Suppressor macrophage treated with lipopolysaccharide for 4 hours (primary cell): ENCODE data around the gene WBP11.
A peak's percentile ranks its signal among the peaks of the same experiment; 100 is the strongest.

Experiments used
- DNase-seq: peaks from one replicate; pipeline ENCODE4 v3.0.0-alpha.2; 2020

WBP11 gene

DNA sequence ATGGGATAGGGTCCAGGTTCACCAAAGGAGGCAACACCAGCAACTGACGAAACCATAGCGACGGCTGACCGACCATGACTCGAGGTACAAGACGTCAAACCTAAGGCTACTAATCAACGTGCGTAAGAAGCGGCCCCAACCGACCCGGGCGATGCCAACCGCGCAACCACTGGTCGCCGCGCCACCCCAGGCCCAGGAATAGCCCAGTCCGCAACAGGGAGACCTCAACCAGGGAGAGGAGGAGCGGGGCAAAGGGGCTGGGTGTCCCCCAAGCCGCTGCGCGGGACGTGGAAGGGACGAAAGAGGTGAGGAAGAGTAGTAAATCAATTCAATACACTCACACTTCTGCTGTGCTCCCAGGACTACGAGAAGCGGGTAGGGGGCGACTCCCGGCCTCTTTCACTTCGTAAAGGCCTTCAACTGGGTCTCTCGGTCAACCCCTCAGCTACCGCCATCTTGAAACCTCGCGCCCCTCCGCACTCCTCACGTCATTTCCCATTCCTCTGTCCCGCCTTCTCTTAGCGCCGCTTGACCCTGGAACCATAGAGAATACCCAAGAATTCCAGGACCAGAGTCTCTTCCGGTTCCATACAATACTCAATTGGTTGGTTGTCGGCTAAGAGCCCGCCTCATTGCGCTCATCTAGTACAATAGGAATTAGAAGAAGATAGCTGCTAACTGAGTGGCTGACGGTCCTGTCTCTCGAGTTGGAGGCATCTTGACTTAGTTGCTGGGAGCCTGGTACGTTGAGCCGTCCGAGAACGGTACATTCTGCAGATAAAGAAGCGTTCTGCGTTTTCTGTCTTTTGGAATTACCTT lies at the start of gene WBP11, which contains the start of gene C12orf60:
WBP11 (minus strand) TSS at position 468 of the 819 bp plus-strand sequence. CDS start 2,095 bp downstream, outside the sequence.
C12orf60 (plus strand) TSS at position 660 of the 819 bp plus-strand sequence. CDS start 19,266 bp downstream, outside the sequence.
- peak; percentile 98 for DNase-seq

DNA sequence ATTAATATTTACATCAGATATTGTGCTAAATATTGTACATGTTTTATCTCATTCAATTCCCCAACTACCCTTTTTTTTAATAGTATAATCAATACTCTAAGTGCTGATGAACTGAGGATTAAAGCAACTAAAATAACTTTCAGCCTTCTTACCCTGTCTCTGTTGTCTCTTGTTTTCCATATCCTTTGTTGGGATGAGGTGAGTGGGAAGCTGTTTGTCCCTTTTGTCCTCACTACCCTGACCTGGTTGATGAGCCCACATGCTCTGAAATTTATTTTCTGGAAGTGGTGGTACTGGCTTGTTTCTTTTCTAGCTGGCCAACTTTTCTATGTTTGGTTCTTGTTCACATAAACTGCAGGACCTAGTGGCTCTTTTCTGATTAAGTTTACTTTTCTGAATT lies 49.6 kb upstream of the WBP11 start:
- DNase-seq: no peak

DNA sequence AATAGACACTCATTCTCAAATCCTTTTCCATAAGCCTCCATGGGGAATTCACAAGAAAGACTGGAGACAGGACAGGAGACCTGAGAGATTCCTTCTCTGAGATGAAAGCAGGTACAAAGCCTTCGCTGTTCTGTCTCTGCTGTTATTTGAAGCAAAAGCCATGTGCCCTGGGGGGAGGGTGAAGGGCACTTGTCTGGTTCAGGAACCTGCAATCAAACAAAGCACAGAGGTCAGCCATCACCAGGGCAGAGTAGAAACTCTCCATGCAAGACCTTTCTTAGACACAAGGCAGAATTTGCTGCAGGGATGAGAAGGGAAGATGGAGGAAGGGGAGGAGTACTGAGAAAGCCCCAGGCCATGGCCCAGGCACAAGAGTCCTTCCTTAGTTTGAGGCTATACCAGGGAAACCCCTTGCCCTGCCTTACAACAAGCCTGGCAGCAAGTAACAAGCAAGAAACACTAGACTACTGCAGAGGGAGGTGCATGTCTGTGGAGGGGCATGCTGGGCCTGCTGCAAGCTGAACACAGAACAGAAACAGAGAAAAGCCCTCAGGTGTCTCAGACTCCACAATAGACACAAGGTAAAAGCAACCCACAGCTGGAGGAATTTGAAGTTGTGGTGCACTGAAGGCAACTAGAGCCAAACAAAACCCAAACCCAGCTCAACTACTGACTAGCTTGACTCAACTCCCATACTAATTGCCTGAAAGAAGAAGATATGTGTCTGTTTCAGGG lies 47.8 kb upstream of the WBP11 start:
- DNase-seq: no peak

DNA sequence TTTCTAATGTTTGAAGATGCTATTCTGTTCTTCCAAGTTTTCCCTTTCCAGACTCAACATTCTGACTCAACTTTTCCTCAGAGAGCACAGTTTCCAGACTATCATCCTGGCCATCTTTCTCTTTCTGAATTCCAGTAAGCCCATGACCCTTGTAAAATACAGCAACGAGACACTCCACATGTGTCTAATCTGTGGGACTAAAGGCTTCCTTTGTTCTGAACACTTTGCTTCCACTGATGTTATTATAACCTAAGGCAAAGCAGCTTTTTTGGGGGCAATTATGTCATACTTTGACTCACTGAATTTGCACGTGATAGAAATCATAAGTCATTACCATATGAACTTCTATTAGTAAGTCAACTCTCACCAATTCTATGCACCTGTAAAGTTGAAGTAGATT lies 46.4 kb upstream of the WBP11 start:
- DNase-seq: no peak

DNA sequence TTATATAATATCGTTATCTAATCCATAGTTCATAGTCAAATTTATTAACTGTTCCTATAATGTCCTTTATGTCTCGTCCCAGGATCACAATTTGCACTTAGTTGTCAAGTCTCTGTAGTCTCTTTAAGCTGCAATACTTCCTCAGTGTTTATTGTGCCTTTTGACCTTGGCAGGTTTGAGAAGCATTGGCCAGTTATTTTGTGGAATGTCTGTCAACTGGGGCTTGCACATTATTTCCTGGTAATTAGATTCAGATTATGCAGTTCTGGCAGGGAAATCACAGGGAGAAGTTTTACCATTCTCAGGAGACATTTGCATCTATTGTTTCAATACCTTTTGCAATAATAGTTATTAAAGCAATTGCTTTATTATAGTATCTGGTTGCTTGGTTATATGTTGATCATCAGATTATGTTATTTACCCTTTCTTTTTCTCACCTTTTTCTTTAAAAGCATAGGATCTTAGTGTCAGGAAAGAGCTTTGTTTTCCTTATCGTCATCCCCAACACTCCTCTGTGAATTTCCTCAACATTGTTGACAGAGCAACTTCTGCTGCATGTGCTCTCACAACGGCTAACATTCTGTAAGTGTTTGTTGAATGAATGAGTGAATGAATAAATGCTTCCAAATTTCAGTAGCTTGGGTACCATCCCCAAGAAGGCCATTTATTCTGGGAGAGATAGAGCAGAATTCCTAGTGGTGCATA lies 43.8 kb upstream of the WBP11 start:
- no peak for DNase-seq

DNA sequence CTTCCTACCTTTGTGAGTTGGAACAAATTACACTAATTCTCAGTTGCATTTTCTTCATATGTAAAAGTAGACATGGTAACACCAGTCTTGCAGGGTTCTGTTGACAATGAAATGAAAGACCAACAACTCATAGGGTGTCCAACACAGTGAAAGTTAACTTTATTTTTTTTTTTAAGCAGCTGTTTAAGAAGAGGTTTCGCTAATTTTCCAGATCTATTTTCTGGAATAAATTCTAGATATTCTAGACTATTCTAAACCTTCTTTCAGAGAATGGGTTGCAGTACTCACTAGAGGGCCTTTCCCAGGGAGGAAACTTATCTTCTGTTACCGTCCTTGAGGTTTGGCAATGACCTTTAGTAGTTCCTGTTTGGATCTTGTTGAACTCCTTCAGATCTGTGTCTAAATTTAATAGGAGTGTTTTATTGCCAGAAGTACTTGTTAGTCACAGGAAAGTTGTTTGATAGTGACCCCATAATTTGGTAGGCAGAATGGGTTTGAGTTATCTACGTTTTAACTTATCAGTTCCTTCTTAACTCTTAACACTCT lies 42.8 kb upstream of the WBP11 start:
- peak; percentile 62 for DNase-seq

DNA sequence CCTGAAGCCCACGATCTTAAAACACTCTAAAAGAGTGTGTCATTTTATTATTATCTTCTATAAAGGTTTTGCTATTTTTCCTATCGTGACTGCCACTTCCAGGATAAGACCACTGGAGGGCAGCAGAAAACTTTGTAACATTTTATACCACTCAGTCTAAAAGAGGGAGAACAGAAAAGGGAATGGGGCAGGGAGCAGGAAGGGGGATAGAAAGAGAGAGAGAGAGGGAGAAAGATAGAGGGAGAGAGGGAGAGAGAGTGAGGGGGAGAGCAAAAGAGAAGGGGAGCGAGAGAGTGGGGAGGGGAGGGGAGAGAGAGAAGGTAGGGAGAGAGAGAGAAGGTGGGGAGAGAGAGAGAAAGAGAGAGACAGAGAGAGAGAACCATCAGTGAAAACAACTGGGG lies 42.1 kb upstream of the WBP11 start:
- peak; percentile 69 for DNase-seq

DNA sequence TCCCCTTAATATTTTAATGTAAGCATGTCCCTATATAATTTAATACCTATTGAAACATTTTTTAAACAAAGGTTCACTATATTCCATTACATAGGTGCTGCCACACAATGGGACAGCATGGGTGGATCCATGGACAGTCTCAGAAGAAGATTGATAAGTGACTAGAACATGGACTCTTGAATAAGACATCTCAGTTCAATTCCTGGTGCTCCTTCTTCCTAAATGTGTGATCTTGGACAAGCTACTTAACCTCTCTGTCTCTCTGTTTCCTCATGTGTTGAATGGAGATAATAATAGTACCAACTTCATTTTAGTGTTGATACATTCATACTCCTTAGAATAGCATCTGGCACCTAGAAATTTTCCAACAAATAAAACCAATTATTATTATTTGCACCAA lies 41.1 kb upstream of the WBP11 start:
- DNase-seq: no peak

DNA sequence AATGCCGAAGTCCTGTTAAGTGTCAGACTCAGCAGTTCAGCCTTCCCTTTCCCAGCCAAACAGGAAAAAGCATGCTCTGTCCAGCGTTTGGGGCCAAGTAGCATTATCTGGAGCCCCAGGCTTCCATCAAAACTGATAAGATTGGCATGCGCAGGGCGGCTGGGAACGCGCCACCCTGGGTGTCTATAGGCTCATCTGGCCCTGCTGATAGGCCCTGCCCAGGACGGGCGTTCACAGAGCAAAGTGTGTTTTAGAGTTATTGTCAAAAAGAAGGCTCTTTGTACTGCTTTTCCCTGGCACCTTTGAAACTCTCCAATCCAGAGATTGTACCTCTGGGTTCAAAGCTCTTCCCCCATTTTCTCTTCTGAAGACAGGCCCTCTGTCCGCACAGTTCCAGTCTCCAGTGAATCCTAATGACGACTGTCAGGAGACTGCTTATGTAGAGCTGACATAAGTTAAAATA lies 40.2 kb upstream of the WBP11 start, which contains the start of gene ART4:
ART4 (minus strand) TSS at position 102 of the 463 bp plus-strand sequence. CDS start 413 bp downstream, outside the sequence.
- no peak for DNase-seq

DNA sequence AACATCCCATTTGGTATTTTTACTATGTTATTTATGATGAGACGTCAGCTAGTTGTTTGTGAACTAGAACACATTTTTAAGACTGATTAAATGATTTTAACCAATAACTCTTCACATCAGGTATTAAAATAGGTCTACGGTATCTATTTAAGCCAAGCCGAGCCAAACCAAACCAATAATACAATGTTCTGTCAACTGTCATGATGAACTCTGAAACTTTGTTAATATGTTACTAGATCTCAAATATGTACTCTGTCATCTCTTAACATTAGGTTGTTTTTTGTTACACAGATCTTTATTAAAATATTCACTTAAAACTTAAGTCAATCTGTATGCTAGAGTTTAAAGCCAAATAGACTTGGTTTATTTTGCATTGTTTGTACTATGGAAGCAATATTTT lies 39.0 kb upstream of the WBP11 start:
- no peak for DNase-seq

DNA sequence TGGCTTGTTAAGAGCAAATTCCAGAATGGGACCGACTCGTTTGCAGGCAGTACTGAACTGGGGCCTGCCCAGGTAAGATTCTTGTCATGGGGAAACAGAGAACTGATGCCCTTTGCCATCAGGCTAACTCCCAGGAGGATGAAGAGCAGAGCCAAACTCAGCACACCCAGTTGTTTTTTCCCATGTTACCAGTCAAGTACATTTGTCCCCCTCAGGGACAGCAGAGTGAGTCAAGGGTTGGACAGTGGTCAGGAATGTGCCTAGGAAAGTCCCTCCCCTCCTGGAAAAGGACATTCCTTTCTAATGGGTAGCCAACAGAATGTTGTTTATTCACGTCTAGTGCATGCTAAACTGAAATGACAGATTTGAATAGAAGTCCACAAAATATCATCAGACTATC lies 38.5 kb upstream of the WBP11 start:
- DNase-seq: no peak

DNA sequence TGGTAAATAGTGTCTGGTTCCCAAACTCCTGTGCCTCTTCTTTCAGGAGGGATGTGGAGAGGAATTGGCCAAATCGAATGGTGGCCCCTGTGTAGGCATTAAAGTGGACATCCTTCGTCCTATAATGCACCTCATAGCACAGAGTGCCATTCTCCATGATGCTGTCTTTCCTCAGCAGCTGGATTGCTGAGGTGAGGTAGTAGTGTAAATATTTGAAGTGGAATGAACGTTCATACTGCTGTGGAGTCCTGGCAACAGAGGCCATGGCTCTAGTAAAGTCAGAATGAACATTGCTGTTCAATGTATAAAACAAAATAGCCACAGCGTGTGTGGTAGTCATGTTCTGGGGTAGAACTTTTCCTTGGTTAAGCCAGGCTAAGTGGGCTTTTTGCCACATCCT lies 37.3 kb upstream of the WBP11 start:
- DNase-seq: no peak

DNA sequence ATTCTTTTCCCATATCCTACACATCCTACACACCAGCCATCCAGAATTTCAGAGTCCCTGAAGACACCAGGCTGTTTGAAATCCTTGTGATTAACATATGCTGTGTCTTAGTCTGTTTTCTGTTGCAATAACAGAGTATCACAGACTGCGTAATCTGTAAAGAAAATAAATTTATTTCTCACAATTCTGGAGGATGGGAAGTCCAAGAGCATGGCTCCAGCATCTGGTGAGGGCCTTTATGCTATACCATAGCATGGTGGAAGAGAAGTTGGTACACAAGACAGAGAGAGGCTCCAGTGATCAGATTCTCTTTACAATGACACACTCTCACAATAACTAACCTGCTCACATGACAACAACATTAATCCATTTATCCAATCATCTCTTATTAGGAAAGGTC lies 36.0 kb upstream of the WBP11 start:
- no peak for DNase-seq

DNA sequence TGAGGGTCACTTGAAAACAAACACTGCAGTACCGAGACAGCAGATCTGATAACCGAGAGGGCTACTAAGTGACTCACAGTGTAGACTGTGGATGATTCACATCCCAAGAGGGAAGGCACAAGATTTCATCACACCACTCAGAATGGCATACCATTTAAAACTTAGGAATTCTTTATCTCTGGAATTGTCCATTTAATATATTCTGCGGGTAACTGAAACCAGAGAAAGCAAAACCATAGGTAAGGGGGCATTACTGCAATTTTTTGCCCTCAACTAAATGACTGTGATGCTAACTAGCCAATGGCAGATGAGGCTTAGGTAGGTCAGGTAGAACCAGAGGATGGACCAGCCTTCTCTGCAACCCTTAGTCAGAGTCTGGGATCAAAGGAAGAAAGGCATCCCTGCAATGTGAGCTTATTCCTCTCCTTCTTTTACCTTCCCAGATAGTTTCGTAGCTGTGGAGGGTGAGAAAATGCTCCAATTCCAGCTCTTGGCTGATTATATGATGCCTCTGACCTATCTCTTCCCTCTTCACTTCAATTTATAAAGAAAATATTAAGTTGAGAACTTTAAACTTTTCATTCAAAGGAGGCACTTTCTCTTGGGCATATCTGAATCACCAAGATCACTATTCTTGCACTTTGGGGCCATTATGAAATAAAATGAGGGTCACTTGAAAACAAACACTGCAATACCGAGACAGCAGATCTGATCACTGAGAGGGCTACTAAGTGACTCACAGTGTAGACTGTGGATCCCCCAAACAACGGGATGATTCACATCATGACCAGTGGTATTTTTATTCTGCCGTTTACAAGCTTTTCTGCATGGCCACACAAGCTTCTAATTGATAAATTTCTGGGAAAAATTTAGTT lies 33.3 kb upstream of the WBP11 start:
- DNase-seq: peak; percentile 63

DNA sequence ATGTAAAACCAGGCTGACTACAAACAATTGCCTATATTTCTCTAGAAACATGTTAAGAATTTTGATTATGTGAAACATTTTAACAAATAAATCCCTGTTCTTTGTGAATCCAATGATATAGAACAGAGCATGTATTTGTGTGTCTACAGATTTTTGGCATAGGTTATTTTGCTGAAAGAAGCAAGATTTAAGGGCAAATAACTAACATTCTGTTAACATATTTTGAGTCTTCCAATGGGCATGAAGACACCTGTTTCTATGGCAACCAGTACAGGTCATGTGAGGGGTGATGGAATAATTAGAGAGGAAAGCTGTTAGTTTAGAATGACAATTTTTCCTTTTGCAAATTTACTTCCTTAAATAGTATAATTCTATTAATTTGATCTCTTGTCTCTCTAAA lies 31.2 kb upstream of the WBP11 start:
- no peak for DNase-seq

DNA sequence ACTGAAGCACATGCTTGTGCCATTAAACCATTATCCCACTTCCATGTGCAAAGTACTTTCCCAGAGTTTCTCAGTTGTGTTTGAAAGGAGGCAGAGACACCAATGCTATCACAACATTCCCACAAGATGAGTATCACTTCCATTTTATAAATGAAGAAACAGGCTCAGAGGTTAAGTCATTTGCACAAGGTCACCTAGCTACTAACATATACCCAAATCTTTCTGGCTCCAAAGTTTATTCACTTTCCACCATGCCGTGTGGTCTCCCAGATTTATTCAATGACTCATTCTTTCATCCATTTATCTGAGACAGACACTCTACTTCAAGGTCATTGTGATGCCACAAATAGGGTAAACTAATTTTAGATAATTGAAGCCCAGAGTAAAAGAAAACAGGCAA lies 30.7 kb upstream of the WBP11 start:
- no peak for DNase-seq

DNA sequence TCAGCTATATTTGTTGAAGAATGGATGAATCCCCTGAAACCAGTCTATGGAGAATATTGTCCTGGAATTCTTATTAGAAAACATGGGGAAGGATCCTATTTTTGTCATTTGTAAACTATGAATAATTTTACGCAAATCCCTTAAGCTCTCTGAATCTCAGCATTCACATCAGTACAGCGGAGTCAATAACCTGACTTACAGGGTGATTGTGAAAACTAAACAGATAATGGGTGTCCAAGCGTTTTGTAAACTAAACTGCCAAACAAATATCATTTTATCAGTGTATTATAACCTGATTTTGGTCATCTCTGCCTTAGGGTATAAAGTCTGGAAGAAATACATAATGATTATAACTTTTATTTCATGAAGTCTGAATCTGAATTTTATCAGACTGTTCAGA lies 30.1 kb upstream of the WBP11 start:
- no peak for DNase-seq

DNA sequence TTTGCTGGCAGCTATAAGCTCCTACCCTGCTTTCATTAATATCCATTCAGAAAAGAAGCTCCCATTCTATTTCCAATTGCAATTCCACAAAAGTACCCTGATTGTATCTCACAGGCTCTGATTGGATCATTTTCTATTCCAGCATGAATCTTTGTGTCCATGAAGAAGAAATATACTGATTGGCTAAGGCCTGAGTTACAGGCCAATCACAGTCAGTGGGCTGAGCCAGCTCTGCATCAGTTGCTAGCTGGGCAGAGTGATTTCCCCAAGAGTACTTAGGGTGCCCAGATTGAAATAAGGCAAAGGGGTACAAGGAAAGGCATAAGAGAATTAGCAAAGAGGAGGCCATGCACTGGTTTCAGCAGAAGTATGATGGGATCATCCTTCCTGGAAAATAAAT lies 25.6 kb upstream of the WBP11 start:
- DNase-seq: no peak

DNA sequence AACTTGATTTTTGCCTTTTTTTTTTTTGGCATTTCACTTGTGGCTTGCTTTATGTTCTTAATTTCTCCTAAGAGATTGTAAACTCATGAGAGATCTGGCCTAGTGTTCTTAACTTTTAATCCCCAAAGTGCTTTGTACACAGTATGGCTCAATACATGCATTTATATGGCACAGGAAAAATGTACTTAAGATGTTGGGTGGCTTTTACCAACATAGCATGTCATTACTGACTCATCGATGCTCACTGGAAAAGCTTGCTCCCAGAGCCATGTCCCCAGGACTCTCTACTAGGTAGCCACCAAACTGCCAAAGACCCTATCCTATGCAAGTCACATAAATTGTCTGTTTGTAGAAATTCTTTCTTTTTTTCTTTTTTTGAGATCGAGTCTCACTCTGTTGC lies 23.8 kb upstream of the WBP11 start:
- DNase-seq: no peak

DNA sequence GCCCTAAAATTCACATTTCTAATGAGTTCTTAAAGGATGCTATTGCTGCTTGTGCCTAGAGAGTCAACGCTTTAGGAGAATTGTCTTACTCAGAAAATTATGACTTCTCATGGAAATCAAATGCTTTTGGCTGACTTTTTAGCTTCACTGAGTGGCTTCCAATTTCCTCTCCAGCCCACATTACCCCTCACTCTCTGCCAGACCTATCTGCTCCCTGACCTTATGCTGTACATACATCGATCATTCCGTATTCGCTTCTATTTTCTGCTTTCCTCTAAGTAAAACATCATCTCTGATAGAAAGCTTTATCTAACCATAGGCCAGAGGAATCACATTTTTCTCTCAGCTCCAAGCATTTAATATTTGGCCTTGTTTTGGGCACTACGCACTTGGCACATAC lies 23.2 kb upstream of the WBP11 start:
- no peak for DNase-seq

DNA sequence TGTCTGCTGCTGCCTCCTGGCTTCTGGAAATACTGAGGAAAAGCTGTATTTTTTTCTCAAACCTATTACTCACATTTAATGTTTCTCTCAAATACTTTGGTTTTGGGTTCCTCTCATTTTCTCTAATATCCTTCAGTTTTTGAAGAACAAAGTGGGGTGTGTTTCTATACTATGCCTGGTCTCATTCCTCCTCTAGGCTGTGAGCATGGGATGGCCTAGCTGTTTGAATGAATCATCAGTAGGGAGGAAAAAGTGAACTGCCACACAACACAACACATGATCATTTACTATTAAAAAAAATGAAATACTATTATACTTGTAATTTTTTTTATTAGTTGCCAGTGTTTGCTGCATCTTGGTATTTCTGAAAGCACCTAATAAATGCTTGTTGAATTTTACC lies 22.0 kb upstream of the WBP11 start:
- DNase-seq: no peak

DNA sequence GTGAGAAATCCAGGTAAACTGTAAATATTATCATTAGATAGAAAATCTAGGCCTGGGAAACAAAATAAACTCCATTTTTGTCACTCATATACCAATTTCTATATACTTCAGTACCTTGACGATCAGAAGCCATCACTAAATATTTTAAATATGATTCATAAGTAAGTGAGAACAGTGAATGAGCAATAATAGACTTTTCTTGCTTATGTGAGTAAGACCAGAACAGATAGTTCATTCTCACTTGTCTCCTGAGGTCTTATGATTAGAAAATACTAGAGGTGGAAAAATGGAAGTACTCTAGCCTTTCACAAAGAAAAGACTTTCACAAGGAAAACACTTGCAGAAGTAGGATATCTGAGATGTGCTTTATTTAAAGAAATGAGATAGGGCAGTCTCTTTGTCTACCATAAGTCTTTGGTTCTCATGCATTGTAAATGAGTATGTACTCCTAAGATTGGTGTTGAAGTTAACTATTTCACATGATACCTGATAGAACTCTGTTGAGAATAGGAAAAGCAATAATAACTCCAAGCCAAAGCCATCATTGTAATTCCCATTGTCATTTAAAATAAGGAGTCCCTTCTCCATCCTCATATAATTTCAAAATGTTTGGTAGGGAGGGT lies 20.8 kb upstream of the WBP11 start:
- no peak for DNase-seq
